RWPE2 (cell line): ENCODE results near the gene TBC1D10B.
A peak's percentile ranks its signal among the peaks of the same experiment; 100 is the strongest.

Experiments
- ATAC-seq: fragments of 200-7000 bp; cut with Tn5 transposase; 3 replicates; pipeline ENCODE4 v1.9.1; 2021; ENCODE audit warnings: low read depth
- DNase-seq: peaks from one replicate; pipeline ENCODE4 v3.0.0-alpha.2; 2020; ENCODE audit warnings: low spot score
- H3K27ac ChIP-seq: fragments of 450-650 bp; 2 replicates; pipeline ENCODE4 v1.5.1; 2017; ENCODE audit warnings: mild to moderate bottlenecking; ENCODE audit not compliant: poor library complexity, severe bottlenecking
- H3K27me3 ChIP-seq: fragments of 250-450 bp; sonication (Bioruptor Pico); 2 replicates; pipeline ENCODE4 v1.5.1; 2021; ENCODE audit warnings: mild to moderate bottlenecking, moderate library complexity; ENCODE audit not compliant: insufficient read depth, poor library complexity, severe bottlenecking
- H3K36me3 ChIP-seq: fragments of 250-450 bp; sonication (Bioruptor Pico); 2 replicates; pipeline ENCODE4 v1.5.1; 2020; ENCODE audit warnings: low read depth, mild to moderate bottlenecking, moderate library complexity
- H3K4me1 ChIP-seq: fragments of 250-450 bp; sonication (Bioruptor Pico); 2 replicates; pipeline ENCODE4 v1.5.1; 2021; ENCODE audit warnings: mild to moderate bottlenecking, moderate library complexity; ENCODE audit not compliant: insufficient read depth, poor library complexity, severe bottlenecking
- H3K4me3 ChIP-seq: fragments of 250-450 bp; sonication (Bioruptor Pico); 2 replicates; pipeline ENCODE4 v1.5.1; 2021; ENCODE audit warnings: mild to moderate bottlenecking, moderate library complexity; ENCODE audit not compliant: severe bottlenecking
- H3K9me3 ChIP-seq: fragments of 250-450 bp; sonication (Bioruptor Pico); 2 replicates; pipeline ENCODE4 v1.5.1; 2021; ENCODE audit warnings: mild to moderate bottlenecking, moderate library complexity; ENCODE audit not compliant: severe bottlenecking
- TF ChIP-seq, protein P1 (sequence below): fragments of 450-650 bp; IDR thresholded peaks from one replicate; pipeline ENCODE4 v1.5.1; 2017; ENCODE audit warnings: mild to moderate bottlenecking, moderate library complexity; ENCODE audit not compliant: poor library complexity, severe bottlenecking

Gene TBC1D10B

DNA sequence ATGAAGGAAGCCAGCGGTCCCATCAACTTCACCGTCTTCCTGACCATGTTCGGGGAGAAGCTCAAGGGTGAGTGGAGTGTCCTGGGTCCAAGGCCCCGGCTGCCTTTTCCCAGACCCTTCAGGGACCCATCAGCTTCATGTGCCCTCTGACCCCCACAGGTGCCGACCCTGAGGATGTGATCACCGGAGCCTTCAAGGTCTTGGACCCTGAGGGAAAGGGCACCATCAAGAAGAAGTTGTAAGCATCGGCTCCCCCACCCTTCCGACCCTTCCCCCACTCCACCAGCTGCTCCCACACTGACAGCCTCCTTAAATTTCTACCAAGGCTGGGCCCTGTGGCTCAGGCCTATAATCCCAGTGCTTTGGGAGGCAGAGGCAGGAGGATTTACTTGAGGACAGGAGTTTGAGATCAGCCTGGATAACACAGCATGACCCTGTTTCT, 6.2 kb upstream of the TBC1D10B start:
- Histone ChIP-seq H3K9me3 (no peaks in the 10 kb centered on the region), H3K36me3 (no peaks in the 10 kb centered on the region), H3K27me3 (no peaks in the 10 kb centered on the region), H3K4me1 (peaks cover 4% of the 10 kb centered on the region), H3K4me3 (no peak overlapping the region), H3K27ac (peak overlapping the region; percentile 91)
- ATAC-seq (no peak), DNase-seq (no peak)
- TF ChIP-seq, protein P1, sequence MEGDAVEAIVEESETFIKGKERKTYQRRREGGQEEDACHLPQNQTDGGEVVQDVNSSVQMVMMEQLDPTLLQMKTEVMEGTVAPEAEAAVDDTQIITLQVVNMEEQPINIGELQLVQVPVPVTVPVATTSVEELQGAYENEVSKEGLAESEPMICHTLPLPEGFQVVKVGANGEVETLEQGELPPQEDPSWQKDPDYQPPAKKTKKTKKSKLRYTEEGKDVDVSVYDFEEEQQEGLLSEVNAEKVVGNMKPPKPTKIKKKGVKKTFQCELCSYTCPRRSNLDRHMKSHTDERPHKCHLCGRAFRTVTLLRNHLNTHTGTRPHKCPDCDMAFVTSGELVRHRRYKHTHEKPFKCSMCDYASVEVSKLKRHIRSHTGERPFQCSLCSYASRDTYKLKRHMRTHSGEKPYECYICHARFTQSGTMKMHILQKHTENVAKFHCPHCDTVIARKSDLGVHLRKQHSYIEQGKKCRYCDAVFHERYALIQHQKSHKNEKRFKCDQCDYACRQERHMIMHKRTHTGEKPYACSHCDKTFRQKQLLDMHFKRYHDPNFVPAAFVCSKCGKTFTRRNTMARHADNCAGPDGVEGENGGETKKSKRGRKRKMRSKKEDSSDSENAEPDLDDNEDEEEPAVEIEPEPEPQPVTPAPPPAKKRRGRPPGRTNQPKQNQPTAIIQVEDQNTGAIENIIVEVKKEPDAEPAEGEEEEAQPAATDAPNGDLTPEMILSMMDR = no peak

- Histone ChIP-seq H3K27me3 (no peaks in the 10 kb centered on the region), H3K4me1 (peaks cover 4% of the 10 kb centered on the region), H3K36me3 (no peaks in the 10 kb centered on the region), H3K27ac (no peak overlapping the region), H3K9me3 (no peaks in the 10 kb centered on the region), H3K4me3 (no peak overlapping the region)
- ATAC-seq (no peak), DNase-seq (no peak)
- TF ChIP-seq, protein P1 = no peak
These were observed 5.6 kb upstream of the TBC1D10B start for GRCh38 chr16:30375864-30376263.

GRCh38 chr16:30374538-30374937, 4.2 kb upstream of the TBC1D10B start, which contains the start of gene MYL11:
Gene MYL11, plus strand, starts transcription at chr16:30374802. Its CDS starts 56 bp downstream, at chr16:30374858.
- TF ChIP-seq, protein P1 = no peak
- Histone ChIP-seq H3K27me3 (no peaks in the 10 kb centered on the region), H3K4me1 (peaks cover 4% of the 10 kb centered on the region), H3K36me3 (no peaks in the 10 kb centered on the region), H3K9me3 (no peaks in the 10 kb centered on the region), H3K27ac (no peak within 1 kb of the TSS), H3K4me3 (no peak within 1 kb of the TSS)
- no peak for ATAC-seq
- DNase-seq = no peak

- no peak overlapping the region for H3K4me3 ChIP-seq
- ATAC-seq (no peak), DNase-seq (no peak)
- H3K36me3 ChIP-seq = peaks cover 3% of the 10 kb centered on the region; the same call in 1 of the 2 replicates
- TF ChIP-seq, protein P1 = no peak
- no peaks in the 10 kb centered on the region for H3K27me3 ChIP-seq
- H3K27ac ChIP-seq = no peak overlapping the region
- no peaks in the 10 kb centered on the region for H3K9me3 ChIP-seq
- peaks cover 4% of the 10 kb centered on the region for H3K4me1 ChIP-seq
These were observed 2.4 kb upstream of the TBC1D10B start for GRCh38 chr16:30372725-30373124.

- Histone ChIP-seq H3K27ac (no peak overlapping the region), H3K4me1 (peaks cover under 1% of the 10 kb centered on the region), H3K36me3 (peaks cover 9% of the 10 kb centered on the region), H3K9me3 (no peaks in the 10 kb centered on the region), H3K27me3 (no peaks in the 10 kb centered on the region), H3K4me3 (no peak overlapping the region)
- no peak for DNase-seq
- no peak for ATAC-seq
- TF ChIP-seq, protein P1 = no peak
These were observed 1.9 kb upstream of the TBC1D10B start for GRCh38 chr16:30372038-30372712.
